Right renal cortex interstitium (tissue), 3 donors: Measurements from ENCODE around the gene RBBP8NL. TPM values are rescaled to one million over a fixed set of nuclear protein-coding genes. Genes with fewer than 3 reads are reported as not detected.

Source experiments
- DNase-seq, 3 donors: peaks; one replicate each; pipeline ENCODE4 v3.0.0-alpha.2; 2013; ENCODE audit warnings: low read depth in 3 of 3, low spot score in 2 of 3
- polyA plus RNA-seq, 3 donors: library from polyadenylated mRNA; unstranded; fragments of 120-200 nt; gene quantifications; one replicate each; pipeline ENCODE4 v1.2.1, GENCODE V29; 2013; ENCODE audit not compliant: insufficient read length in 3 of 3

The RBBP8NL gene
- polyA plus RNA-seq, 3 donors = 0.87 to 1.5 (median 1.4) TPM

- no peak for DNase-seq
Observed at GRCh38 chr20:62366370-62367135, 60.8 kb downstream of the RBBP8NL start.

GRCh38 chr20:62365814-62366369, 61.4 kb downstream of the RBBP8NL start:
- no peak for DNase-seq

GRCh38 chr20:62364911-62365736, 62.2 kb downstream of the RBBP8NL start:
- DNase-seq = no peak

GRCh38 chr20:62363920-62364851, 63.2 kb downstream of the RBBP8NL start:
- DNase-seq = no peak

GRCh38 chr20:62362991-62363919, 64.1 kb downstream of the RBBP8NL start:
- DNase-seq = no peak

- DNase-seq = no peak
Observed at GRCh38 chr20:62362590-62362940, 64.8 kb downstream of the RBBP8NL start.

GRCh38 chr20:62361799-62362589, 65.3 kb downstream of the RBBP8NL start:
- no peak for DNase-seq

GRCh38 chr20:62360854-62361798, 66.2 kb downstream of the RBBP8NL start:
- no peak for DNase-seq

Other genes with a start within 250 kb of the RBBP8NL start
- 10 to 100 TPM; 26.3 to 35.4 (median 28.2) TPM for gene MTG2, start 244.5 kb downstream of the RBBP8NL start, polyA plus RNA-seq
- gene HRH3, start 207.3 kb downstream of the RBBP8NL start, polyA plus RNA-seq = under 1 TPM in 1 of 3 donors, not detected in 2; 0.04 TPM
- gene OSBPL2, start 189.0 kb downstream of the RBBP8NL start, polyA plus RNA-seq = 10 to 100 TPM; 27.8 to 31.3 (median 30.4) TPM
- gene ADRM1, start 124.5 kb downstream of the RBBP8NL start, polyA plus RNA-seq = 10 to 100 TPM; 38.7 to 47.7 (median 44.9) TPM
- gene LAMA5, start 60.2 kb downstream of the RBBP8NL start, polyA plus RNA-seq = 10 to 100 TPM; 72.5 to 82.7 (median 79.9) TPM
- 100 to 1,000 TPM; 745 to 942 (median 879) TPM for gene RPS21, start 40.4 kb downstream of the RBBP8NL start, polyA plus RNA-seq
- 1 to 10 TPM; 8.8 to 9.3 (median 9.3) TPM for gene CABLES2, start 20.3 kb downstream of the RBBP8NL start, polyA plus RNA-seq
- 1 to 10 TPM; 5.4 to 7.0 (median 5.5) TPM for gene GATA5, start 48.5 kb upstream of the RBBP8NL start, polyA plus RNA-seq
- 1 to 10 TPM; 1.8 to 2.7 (median 2.3) TPM for gene SLCO4A1, start 215.0 kb upstream of the RBBP8NL start, polyA plus RNA-seq